SIG-M5 treated with dmso at 0.1 percent for 504 hours (cell line): ENCODE data around the gene SOX30.

Experiments
- DNase-seq: peaks from one replicate; lab custom pipeline; 2025; ENCODE audit not compliant: unreplicated experiment; lab: John Stamatoyannopoulos, UW

The SOX30 gene

GRCh38 chr5:157665467-157666070, 13.3 kb upstream of the SOX30 start:
- peak; percentile 58 for DNase-seq

- DNase-seq: no peak
These were observed 7.8 kb upstream of the SOX30 start for GRCh38 chr5:157659868-157660660.

DNA sequence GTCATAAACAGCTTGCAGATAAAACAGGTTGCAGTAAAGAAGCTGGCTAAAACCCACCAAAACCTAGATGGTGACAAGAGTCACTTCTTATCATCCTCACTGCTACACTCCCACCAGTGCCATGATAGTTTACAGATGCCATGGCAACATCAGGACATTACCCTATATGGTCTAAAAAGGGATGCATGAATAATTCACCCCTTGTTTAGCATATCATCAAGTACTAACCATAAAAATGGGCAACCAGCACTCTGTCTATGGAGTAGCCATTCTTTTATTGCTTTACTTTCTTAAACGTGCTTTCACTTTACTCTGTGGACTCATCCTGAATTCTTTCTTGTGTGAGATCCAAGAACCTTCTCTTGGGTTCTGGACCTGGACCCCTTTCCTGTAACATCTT, 6.7 kb upstream of the SOX30 start:
- no peak for DNase-seq

- DNase-seq: no peak
These were observed 5.3 kb upstream of the SOX30 start for GRCh38 chr5:157657516-157657915.

GRCh38 chr5:157651623-157652376, 438 bp downstream of the SOX30 start:
- DNase-seq: no peak

DNA sequence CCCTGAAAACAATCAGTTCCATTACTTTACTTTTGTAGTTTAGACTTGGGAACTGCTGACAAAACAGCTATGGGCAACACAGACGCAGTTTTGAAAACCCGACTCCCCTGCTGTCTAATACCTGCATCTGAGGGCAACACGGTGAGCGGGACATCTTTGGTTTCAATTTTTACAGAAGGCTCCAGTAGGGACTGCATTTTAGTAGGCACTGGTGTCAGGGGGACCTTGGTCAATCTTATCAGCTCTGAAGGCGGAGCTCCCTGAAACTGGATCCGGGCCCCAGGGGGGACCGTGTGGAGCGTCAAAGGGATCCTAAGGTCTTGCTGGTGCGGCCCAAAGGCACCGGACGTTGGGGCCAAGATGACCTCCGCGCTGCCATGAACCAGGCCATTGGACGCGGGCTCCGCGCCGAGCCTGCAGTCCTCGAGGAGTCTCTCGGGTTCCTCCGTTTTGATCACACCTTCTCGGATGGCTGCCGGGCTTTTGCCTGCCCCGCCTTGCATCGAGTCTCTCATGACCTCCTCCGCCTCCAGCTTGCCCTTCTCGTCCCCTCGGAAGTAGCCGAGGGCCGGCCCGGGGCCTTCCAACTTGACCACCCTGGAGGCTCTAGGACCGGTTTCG, 1.1 kb downstream of the SOX30 start:
- no peak for DNase-seq

DNA sequence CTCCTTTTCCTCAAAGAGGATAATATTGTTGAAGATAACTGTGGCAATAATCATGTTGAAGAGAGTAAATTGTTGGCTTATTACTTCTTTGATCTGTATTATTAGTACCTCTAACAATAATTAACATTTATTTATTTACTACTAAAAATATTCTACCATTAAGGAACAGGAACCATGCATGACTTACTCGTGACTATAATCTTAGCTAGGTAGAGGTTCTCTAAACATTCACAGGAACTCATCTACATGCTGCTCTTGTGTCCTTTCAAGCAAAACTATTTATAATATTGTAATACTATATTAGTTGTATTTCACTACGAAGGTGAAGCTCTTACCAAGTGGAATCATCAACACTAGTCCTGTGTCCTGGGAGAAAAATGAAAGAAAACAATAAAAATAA, 3.1 kb downstream of the SOX30 start:
- DNase-seq: no peak

- DNase-seq: no peak
These were observed 3.8 kb downstream of the SOX30 start for GRCh38 chr5:157648275-157648990.

GRCh38 chr5:157640406-157641066, 11.7 kb downstream of the SOX30 start:
- DNase-seq: no peak

DNA sequence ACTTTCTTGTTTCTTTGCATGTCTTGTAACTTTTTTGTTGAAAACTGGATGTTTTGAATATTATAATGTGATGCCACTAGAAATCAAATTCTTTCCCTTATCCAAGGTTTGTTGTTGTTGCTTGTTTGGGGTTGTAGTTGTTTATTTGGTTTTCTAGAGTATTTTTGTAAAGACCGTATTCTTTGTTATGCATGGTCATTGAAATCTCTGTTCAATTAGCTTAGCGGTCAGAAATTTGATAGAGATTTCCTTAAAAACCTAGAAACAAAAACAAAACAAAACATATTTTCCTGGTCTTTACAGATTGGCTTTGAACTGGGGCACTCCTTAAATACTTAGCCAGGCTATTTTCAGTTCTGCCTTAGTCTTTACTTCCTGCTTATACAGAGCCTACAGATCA, 21.9 kb downstream of the SOX30 start:
- no peak for DNase-seq

- no peak for DNase-seq
These were observed 25.4 kb downstream of the SOX30 start for GRCh38 chr5:157626831-157627230.

DNA sequence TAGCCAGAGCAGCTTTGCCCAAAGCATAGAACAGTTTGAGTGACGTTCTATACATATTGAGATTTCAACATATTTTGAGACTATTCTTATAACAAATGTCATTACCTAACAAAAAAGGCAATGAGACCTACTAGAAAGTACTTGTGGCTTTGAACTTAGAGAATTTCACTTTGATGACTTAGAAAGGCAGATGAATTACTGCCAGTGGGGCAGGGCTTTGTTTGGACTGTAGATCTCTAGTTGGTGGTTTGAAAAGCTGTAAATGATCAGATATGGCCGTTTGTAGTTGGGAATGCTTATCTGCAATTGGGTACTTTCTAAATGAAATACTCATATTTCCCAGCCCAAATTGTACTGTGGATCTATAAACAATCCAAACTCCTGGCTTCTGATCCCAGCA, 28.1 kb downstream of the SOX30 start:
- no peak for DNase-seq

DNA sequence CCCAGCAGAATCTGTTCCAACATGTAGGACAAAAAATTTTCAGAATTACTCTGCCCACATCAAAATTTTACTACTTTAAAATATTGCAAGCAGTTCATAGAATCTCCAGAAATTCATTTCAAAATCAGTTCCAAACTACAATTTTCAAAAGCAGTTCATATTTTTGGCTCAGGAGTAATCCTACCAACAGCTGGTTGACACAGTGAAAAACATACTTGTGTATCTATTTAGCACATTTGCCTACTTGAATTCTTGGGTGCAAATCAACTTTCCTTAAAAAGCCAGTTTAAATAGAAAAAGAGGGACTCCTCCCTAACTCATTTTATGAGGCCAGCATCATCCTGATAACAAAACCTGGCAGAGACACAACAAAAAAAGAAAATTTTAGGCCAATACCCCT, 31.5 kb downstream of the SOX30 start:
- no peak for DNase-seq

DNA sequence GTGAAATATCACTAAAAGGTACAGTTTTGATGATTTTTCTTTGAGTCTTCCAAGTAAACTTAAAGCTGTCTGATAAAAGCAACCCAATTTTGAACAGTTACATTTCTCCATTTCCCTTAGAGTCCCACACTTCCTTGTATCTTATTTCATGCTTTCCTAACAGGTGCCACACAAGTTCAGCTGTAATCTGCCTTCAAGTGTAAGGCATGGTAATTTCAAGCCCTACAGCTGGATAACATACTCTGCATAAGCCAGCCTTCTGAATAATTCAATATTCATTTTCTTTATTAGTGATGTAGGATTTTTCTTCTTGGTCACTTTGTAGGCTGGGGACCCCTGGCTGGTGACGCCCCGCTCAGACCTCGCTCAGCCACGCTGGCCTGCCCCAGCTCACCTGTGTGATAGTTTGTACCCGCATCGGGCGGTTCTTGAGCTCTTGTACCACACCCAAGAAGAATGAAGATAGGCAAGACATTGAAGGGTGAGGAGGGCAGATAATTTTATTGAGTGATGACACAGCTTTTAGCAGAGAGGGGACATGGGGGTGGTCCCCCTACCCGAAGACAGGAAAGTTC, 34.0 kb downstream of the SOX30 start:
- DNase-seq: no peak

- DNase-seq: no peak
These were observed 35.5 kb downstream of the SOX30 start for GRCh38 chr5:157616785-157617184.

DNA sequence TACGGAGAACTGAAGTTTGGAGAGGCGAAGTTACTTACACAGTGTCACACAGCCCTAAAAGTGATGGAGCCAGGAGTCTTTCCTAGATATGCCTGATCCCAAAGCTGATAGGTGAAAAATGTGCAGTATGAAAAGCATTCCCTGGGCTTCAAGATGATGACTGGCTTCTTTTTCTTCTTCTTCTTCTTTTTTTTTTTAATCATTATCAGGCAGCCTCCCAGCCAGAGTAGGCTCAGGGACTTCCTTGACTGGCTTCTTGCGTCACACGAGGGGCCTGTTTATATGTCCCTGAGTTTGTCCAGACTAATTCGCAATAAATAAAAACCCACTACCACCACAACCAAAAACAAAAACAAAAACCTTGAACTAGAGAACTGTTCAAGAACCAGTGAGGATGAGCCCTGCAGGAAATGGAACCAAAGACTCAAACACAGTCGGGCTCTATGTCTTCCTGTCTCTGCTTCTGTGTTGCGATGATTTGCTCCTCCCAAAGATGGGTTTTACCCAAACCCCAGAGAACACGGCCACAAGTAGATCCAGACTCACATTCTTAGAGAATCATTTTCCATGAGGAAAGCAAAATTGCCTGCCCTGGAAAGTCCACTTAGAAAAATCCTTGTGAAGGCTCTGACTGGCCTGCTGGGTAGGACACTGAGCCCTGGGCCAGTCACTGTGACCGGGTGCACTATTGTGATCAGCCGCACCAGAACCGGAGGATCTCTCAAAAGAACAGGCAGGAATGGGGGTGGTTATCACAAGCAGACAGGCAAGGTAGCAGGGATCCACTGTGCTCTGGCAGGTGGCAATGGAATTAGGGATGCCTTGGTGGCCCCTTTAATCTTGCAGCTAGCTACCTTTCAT, 38.6 kb downstream of the SOX30 start:
- DNase-seq: no peak

GRCh38 chr5:157612581-157612980, 39.7 kb downstream of the SOX30 start:
- DNase-seq: no peak

DNA sequence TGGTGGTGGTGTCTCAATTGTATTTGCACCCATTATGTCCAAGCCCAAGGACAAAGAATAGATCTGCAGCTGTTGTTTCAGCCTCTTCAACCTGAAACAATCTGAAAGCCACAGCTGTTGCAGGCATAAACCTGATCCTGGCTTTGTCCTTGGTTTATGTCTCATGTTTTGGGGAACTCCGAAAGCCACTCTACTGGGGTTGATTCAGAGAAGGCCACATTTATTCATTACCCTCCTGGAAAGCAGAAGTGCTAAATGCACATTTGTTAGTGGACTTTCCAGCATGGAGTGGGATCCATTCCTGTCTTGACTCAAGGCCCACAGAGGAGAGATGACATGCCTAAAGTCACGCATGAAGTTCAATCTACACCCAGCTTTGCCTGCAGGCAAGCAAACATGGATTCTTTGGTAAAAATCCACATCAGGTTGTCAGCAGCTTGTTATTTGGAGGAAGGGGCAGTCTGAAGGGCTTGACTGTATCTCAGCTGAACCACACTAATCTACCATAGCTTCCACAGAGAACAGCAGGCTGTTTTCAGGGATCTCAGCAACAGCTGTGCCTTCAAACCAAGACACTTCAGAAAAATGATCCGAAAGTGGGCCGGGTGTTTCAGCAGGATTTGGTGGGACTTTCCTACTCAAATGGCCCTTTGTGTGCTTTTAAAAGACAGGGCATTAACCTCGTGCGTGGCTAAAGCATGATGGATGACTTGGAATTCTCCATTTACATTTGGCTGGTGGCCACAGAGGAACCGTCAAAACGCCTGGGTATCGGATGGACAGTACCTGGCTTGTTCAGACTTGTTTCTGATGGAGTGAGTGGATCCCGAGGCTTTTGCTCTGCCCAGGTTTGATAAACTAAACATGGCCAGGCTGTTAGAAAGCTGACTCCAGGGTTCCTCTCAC, 40.4 kb downstream of the SOX30 start:
- no peak for DNase-seq
